ENCODE data around the gene TMEM178A.
"Not testable (repeated sequence)": the region's sequence is repeated elsewhere in the genome, so short reads cannot be mapped to it uniquely, and the experiment has no call there.

- not testable (repeated sequence) for TF ChIP-seq POLR2A, CTCF (IDR thresholded peaks at IDR 0.05)
These were observed 9.5 kb upstream of the TMEM178A start for GRCh38 chr2:39656215-39656614.
